GM12872 (cell line): ENCODE data around the gene NXPH1.

Experiments
- CTCF ChIP-seq: IDR thresholded peaks from 3 replicates; pipeline ENCODE4 v1.5.1; 2011; ENCODE audit warnings: low read depth, mild to moderate bottlenecking, low read length, moderate library complexity; ENCODE audit not compliant: insufficient read depth

NXPH1 gene

GRCh38 chr7:8620169-8620568, 186.8 kb downstream of the NXPH1 start:
- no peak for TF ChIP-seq CTCF

GRCh38 chr7:8625612-8626011, 192.2 kb downstream of the NXPH1 start:
- TF ChIP-seq CTCF: no peak

- no peak for TF ChIP-seq CTCF
Observed at GRCh38 chr7:8627325-8627724, 193.9 kb downstream of the NXPH1 start.

DNA sequence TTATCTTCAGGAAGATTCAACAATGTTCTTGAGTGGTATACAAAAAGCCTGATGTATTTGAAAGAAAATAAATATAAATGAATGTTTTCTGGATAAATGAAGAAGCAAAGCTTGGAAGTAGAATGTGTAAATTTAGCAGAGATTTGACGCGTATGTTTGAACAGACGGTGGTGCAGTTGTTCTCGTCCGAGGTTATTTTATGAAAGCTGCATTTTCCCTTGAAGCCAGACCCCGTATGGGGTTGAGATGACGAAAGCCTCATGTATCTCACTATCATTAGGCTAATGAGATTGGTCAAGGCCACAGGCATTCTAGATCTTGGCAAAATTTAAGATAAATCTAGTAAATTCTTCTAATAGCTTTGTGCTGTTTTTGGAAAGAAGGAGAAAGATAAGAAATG, 195.2 kb downstream of the NXPH1 start:
- no peak for TF ChIP-seq CTCF

GRCh38 chr7:8629504-8629903, 196.1 kb downstream of the NXPH1 start:
- no peak for TF ChIP-seq CTCF

GRCh38 chr7:8637322-8637721, 203.9 kb downstream of the NXPH1 start:
- no peak for TF ChIP-seq CTCF

DNA sequence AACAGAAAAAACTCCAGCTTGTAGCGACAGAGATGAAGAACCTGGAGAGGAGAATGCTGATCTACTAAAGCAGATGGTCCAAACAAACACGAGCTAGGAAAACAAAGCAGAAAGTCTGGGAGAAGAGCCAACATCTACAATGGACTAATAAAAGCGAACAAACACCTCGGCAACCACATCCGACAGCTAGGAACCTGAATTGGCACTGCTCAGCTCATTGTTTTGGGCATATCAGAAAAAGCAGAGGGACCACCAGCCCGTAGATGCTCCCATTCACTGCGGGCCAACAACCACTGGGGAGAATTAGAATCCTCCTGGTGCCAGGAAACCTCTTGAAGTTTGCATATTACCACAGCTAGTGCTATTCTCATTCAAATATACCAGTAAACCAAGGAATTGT, 204.7 kb downstream of the NXPH1 start:
- no peak for TF ChIP-seq CTCF

DNA sequence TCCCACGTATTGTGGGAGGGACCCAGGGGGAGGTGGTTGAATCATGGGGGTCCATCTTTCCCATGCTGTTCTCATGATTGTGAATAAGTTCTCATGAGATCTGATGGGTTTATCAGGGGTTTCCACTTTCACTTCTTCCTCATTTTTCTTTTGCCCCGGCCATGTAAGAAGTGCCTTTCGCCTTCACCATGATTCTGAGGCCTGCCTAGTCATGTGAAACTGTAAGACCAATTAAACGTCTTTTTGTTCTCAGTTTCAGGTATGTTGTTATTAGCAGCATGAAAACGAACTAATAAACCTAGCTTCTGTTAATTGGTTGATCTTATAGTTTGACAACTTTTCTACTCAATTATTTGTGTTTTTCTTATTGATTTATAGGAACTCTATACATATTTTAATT, 206.3 kb downstream of the NXPH1 start:
- TF ChIP-seq CTCF: no peak
